NCI-H128 (cell line): ENCODE data around the gene PDE11A.
A peak's percentile ranks its signal among the peaks of the same experiment; 100 is the strongest.
"Not testable (repeated sequence)": the region's sequence is repeated elsewhere in the genome, so short reads cannot be mapped to it uniquely, and the experiment has no call there.

Source experiments
- DNase-seq: peaks from one replicate; lab custom pipeline; 2025; ENCODE audit not compliant: unreplicated experiment; lab: John Stamatoyannopoulos, UW

PDE11A gene

DNA sequence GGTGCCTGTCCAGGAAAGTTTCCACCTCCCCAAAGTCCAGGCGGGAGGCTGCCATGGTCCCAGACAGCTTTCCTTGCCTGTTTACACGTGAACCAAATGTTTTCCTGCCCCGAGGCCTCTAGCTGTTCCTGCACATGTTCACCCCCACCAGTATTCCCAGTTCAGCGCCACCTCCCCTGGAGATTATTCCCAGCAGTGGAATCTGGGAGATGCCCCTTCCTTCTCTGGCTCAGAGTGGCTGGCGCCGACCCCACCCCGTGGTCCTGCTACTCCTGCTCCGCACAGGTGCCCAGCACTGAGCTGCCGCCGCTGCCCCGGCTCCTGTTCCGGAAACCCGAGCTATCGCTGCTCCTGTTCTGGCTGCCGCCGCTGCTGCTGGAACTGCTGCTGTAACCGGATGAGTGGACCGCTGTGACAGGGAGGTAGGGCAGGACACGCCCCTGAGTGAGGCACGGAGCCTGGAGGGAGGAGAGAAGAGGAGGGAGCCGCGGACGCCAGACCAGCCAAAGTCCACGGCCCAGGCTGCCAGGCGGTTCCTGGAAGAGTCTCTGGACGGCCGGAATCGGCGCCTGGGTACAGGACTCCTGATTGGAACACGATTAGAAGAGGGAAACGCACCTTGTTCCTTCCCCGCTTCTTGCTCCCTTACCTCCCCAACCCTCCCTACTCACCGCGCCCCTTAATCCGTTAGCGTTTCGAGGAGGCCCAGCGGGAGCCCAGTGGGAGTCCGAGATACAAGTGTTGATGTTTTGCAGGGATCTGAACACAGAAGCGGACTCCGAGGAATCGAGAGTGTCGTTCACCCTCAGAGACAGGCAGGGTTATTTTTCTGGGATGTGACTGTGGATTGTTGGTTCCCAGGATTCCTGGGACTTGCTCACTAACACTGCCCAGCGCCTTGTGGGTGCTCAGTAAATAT lies at the start of gene PDE11A:
Gene PDE11A (minus strand): TSS at position 395 of the 919 bp plus-strand sequence. CDS start 340 bp downstream, at position 55.
- DNase-seq: peak; percentile 21

- DNase-seq: no peak
These were observed 46.8 kb upstream of the PDE11A start for GRCh38 chr2:178119179-178119922.

DNA sequence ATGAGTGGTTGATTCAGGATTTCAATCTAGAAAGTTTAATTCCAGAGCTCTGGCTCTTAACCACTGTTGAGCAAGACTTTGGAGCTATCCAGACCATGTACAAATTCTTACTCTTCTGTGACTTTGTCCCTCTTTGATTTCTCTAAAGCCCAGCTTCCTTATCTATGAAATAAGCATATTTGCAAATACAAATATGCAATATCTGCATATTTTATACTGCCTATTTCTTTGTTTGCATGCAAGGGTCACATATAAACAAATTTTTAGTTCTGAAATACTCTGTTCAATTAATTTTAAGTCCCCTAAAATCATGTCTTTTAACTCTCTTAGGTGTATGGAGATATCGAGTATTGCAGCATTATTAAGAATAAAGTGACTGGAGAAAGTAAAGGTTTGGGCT lies 45.1 kb upstream of the PDE11A start:
- no peak for DNase-seq

DNA sequence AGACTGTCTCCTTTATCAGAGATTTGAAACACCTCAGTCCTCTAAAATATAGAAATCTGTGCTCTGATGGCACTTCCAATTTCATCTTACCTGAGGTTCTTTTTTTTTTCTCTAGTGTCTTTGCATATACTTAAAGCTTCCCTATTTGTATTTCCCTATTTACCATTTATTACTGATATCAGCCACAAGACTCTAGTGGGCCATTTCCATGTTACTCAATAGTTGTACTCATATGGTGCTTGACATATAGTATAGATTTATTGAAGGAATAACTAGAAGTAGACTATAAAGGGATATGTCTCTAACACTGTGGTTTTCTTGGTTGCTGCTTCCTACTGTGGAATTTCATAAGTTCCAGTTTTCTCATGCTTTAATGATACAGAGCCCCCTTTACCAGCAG lies 42.7 kb upstream of the PDE11A start:
- no peak for DNase-seq

DNA sequence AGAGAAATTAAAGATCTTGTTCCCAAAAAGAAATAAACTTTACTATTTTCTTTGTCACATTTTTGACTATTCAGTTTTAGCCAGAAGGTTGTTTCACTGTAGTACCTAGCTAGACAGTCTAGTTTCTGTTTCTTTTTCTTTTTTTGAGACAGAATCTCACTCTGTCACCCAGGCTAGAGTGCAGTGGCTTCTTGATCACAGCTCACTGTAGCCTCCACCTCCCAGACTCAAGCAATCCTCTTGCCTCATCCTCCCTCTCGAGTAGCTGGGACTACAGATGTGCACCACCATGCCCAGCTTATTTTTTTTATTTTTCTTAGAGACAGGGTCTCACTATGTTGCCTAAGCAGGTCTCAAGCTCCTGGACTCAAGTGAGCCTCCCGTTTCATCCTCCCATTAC lies 41.9 kb upstream of the PDE11A start:
- DNase-seq: no peak

DNA sequence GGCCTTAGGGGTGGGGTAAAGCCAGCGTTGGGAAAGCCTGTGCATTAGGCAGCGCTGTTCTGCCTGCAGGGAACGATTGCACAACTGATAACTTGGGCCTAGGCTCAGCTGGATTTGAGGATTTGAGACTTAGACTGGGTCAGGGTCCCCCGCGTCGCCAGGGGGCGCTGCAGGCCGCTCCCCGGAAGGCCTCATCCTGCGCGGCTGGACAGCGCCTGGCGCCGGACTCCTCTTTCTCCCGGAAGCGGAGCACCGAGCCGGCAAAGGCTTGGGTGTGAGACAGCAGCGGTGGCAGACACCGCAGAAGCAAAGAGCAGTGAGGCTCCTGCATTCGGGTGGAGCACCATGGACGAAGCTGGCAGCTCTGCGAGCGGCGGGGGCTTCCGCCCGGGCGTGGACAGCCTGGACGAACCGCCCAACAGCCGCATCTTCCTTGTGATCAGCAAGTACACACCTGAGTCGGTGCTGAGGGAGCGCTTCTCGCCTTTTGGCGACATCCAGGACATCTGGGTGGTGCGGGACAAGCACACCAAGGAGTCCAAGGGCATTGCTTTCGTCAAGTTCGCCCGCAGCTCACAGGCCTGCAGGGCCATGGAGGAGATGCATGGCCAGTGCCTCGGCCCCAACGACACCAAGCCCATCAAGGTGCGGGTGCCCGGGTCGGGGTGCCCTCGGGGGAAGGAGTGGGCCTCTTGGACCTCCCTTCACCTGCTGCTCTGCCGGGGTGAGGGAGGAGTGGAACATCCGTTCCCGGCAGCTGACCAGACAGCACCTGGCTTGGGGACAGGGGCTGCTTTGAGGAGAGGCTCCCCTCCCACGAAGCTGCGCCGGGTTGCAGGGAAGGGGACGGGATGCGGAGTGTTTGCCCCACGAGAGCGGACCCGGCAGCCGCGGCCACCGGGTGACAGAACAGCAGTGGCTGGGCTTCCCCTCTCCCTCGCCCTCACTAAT lies 39.9 kb upstream of the PDE11A start, which contains the start of gene RBM45:
Gene RBM45 (plus strand): TSS at position 236 of the 951 bp plus-strand sequence. CDS start 110 bp downstream, at position 346.
- DNase-seq: peak; percentile 69

DNA sequence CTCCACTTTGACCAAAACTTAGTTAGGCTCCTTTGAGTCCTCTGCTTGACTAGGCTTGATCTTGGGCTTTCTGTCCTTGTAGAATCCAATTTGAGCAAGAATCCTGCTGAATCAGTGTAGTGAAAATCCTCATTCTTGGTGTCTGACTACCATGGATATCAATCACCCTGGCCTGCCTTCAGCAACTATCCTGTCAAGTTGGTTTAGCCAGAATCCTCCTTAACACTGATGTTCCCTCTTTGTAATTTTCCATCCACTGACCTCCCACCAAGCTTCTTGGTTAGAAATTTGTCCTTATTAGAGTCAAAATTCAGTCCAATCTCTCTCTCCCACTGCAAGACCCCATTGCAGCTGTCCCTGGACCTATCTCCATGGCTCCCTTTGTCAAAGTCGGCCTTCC lies 39.2 kb upstream of the PDE11A start:
- DNase-seq: no peak

- no peak for DNase-seq
These were observed 38.1 kb upstream of the PDE11A start for GRCh38 chr2:178110681-178111080.

DNA sequence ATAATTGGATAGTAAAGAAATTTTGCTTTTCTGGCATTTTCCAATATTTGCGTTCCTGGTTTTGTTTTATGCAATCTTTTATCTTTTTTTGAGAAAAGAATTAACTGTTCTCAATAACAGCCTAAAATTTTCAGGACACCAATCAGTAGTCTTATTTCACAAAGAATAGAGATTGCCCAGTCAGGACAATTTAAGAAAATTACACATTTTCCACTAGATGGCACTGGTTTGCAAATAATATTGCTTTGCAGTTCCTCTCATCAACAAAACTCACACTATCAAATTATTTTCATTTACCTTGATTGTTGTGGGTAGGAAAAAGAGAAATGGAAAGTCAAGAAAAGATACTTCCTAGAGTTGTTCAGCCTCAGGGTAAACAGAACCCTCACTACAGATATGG lies 37.2 kb upstream of the PDE11A start:
- peak; percentile 10 for DNase-seq

- no peak for DNase-seq
These were observed 35.6 kb upstream of the PDE11A start for GRCh38 chr2:178108176-178108575.

GRCh38 chr2:178106053-178106452 lies 33.5 kb upstream of the PDE11A start:
- DNase-seq: no peak

DNA sequence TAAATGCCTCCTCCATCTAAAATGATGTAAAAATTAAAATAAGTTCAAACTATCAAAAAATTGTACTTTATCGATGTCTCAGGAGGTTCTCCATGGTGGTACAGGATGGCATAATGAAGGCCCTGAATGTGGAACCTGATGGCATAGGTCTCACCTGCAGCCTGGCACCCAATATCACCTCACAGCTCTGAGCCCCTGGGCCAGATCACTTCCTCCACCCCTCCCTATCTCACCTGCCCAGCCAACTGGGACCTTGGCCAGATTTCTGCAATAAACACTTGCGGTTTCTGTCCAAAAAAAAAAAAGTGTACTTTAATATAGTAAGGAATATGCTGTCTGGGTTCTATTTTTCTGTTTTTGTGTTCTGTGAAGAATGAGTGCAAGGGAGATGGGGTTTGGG lies 33.0 kb upstream of the PDE11A start:
- no peak for DNase-seq

DNA sequence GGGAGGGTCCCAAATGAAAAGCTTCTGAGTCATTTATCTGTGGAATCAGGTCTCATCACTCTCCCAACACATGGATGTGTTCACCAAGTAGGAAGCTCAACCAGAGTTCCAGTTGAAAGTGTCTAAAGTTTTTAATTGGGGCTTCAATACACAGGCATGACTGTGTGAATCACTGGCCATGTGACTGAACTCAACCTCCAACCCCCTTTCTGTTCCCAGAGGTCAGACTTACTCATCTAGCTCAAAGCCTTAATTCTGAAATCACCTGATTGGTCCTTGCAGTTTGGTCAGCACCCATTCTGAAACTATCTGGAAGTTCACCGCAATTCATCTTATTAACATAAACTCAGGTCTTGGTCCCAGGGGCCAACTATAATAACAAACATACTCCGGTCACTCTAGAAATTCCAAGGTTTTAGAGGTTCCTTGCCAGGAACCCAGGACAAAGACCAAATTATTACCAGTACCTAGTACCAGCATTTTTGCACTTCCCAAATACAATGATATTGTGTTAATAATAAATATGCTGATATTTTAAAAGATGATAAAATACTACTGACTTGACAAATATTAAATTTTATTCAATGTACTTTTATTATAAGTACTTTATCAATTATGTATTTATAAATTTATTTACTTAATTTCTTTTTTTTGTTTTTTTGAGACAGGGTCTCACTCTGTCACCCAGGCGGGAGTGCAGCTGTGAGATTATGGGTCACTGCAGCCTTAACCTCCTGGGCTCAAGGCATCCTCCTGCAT lies 28.9 kb upstream of the PDE11A start:
- no peak for DNase-seq

- DNase-seq: no peak
These were observed 20.9 kb upstream of the PDE11A start for GRCh38 chr2:178093471-178093870.

DNA sequence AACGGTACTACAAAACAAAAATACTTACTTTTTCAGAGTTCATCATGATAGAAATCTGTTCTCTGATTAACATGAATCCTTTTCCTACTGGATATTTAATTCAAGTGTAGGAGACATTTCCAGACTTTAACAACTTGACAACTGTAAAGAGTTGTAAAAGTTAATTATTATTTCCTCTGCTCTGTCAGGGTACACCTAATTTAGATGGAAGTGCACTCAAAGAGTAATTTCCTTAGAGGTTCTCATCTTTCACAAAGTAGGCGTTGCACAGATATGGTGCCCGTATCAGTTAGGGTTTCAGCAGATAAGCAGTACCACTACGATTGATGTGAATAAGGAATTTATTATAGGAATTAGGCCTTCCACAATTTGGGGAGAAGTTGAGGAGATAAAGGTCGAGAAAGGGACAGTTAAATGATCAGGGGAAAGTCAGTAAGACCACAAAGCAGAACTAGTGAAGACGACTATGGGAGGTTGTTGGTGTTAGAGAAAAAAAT lies 16.2 kb upstream of the PDE11A start:
- DNase-seq: no peak

DNA sequence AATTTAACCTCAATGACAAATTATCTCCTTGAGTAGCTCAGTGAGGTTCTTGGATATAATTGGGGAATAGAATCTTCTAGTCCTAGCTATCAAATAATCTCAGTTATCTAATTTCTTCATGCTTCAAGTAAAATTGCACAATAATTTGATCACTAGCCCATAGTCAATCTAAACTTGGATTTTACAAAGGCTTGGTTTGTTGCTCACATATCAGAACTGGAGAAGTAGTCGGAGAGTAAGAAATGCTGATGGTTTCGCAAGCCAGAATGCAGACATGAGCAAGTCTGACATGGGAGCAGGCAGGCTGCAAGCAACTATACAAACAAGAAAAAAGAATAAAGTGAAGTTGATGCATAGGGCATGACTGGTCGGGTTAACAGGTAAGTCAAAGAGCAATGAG lies 11.7 kb upstream of the PDE11A start:
- DNase-seq: no peak

DNA sequence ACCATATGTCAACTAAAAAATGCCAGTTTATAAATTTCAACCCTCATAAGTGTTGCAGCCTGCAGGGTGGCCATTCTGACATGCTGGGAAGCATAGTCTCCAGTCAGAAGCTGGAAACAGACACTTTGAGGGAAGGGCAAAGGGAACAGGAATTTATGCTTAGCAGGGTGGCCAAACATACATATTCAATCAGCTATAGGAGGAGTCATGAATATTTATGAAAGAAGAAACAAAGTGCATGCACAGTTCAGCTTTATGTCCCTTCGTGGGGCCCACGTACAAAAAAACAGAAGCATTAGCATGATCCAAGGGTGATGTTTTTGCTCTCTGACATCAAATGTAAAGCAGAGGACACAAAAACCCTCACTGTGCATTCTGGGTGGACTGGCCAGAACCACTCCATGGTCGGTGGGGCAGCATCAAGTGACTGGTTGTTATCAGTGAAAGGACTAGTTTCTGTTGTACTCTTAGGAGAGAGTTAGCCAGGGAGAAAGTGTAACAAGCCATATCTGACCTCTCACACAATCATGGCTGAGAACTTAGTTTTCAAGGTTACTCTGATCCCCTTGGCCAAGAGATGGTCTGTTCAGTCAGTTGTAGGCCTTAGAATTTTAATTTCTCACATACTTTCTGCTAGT lies 9.9 kb upstream of the PDE11A start:
- no peak for DNase-seq

- not testable (repeated sequence) for DNase-seq
These were observed 6.7 kb upstream of the PDE11A start for GRCh38 chr2:178079279-178079678.

DNA sequence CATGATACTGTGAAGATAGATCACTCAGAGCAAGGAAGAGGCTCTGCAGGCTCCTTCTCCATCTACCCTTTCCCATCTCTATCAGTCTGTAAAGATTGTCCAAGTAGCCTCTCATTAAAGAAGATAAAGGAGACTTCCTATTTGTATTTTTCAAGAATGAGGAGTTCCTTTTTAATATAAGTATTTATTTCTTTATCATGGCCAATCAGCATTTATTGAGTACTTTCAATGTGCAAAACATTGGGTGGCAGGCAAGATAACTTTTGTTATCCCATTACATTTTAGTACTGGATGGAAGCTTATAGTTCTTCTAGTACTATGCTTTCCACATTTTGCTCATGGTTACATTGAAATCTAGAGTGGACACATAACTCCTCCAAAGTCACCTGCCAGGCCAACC lies 3.6 kb upstream of the PDE11A start:
- no peak for DNase-seq

DNA sequence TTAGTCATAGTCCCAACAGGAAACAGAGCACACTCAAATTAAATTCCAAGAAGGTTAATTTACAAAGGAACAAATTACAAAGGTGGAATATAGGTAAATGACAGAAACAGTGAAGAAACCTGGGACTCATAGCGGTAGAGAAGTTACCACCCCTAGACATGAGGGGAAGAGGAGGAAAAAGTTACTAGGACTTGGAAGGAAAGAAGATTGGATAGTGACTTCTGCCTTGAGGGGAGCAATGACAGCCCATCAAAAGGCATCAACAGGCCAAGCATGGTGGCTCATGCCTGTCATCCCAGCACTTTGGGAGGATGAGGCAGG lies 2.4 kb upstream of the PDE11A start:
- DNase-seq: no peak
